Activated T-helper 17 cell treated with anti-CD3 and anti-CD28 coated beads, Interleukin-2, amount 50 U/mL, for 72 hours (primary cell): ENCODE results near the gene SPIN3. TPM values are rescaled to one million over a fixed set of nuclear protein-coding genes. Genes with fewer than 3 reads are reported as not detected.

Experiments used
- ATAC-seq: fragments of 150-1000 bp; cut with Tn5 transposase; replicated peaks from 2 replicates; pipeline ENCODE4 v1.10.0; 2021; ENCODE audit warnings: mild to moderate bottlenecking, moderate library complexity
- H3K27ac Mint-ChIP-seq: one replicate; pipeline ENCODE4 v1.8.0; 2022; ENCODE audit warnings: mixed read lengths
- H3K27me3 Mint-ChIP-seq: one replicate; pipeline ENCODE4 v1.8.0; 2022; ENCODE audit warnings: mixed read lengths
- H3K36me3 Mint-ChIP-seq: one replicate; pipeline ENCODE4 v1.8.0; 2022; ENCODE audit warnings: low read depth, mild to moderate bottlenecking, mixed read lengths
- H3K4me1 Mint-ChIP-seq: one replicate; pipeline ENCODE4 v1.8.0; 2022; ENCODE audit warnings: mixed read lengths
- H3K4me3 Mint-ChIP-seq: one replicate; pipeline ENCODE4 v1.8.0; 2022; ENCODE audit warnings: mild to moderate bottlenecking, mixed read lengths
- H3K9me3 Mint-ChIP-seq: one replicate; pipeline ENCODE4 v1.8.0; 2022; ENCODE audit warnings: mixed read lengths
- total RNA-seq, 2 donors: library from RNA; stranded (reverse); gene quantifications; one replicate each; pipeline ENCODE4 v1.2.3, GENCODE V29; 2022

The SPIN3 gene
- total RNA-seq, 2 donors from 2014 or later: 7.6 to 11.7 TPM

GRCh38 chrX:56943264-56943663 lies 52.1 kb downstream of the SPIN3 start:
- H3K4me3 Mint-ChIP-seq: no peak overlapping the region
- H3K27me3 Mint-ChIP-seq: no peaks in the 10 kb centered on the region
- ATAC-seq: no peak
- H3K4me1 Mint-ChIP-seq: no peaks in the 10 kb centered on the region
- no peak overlapping the region for H3K27ac Mint-ChIP-seq
- peaks cover 3% of the 10 kb centered on the region for H3K9me3 Mint-ChIP-seq
- no peaks in the 10 kb centered on the region for H3K36me3 Mint-ChIP-seq

Other genes starting within 250 kb of the SPIN3 start
- gene SPIN2B, start 126.0 kb upstream of the SPIN3 start, total RNA-seq: 1 to 10 TPM; 5.3 to 7.2 TPM
- gene SPIN2A, start 141.9 kb upstream of the SPIN3 start, total RNA-seq: 1 to 10 TPM in 1 of 2 donors, under 1 TPM in 1; 0.76 to 1.5 TPM